ENCODE measurements around the gene ADAT3. TPM values are rescaled to one million over a fixed set of nuclear protein-coding genes. Genes with fewer than 3 reads are reported as not detected.

The ADAT3 gene
- total and polyA plus RNA-seq, 4 donors: 4.0 to 11.9 (median 6.8) TPM

DNA sequence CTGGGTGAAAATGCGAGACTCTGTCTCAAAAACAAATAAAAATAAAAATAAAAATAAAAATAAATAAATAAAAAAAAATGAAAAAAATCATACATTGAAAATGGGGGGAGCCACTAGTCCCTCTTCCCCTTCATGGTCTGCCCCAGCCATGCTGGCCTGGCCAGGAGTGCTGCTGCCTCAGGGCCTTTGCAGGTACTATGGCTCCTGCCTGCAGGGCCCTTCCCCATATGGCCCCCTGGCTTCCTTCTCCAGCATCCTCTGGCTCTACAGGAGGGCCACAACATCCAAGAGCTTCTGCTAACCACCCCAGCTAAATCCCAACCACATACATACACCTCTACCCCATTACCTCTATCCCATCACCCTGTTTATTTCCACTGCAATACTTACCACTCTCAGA, 15.3 kb upstream of the ADAT3 start:
- WGBS, 2 donors: 94 to 96% methylated on average over 1 of the region's 1 CpG
- no peak for DNase-seq
- ATAC-seq (ENCODE audit: insufficient read depth, low FRiP score): no peak
- no peaks in the 10 kb centered on the region for H3K9me3 ChIP-seq (ENCODE audit: control insufficient read depth in 4 of 4, insufficient read depth in 3 of 4, low read length in 3 of 4)
- no peak overlapping the region for H3K9ac ChIP-seq (ENCODE audit: insufficient read depth in 1 of 2, low read length in 2 of 2)
- TF ChIP-seq CTCF (IDR thresholded peaks at IDR 0.05; ENCODE audit: control extremely low read depth, extremely low read depth): no peak
- no peaks in the 10 kb centered on the region for H3K4me1 ChIP-seq (ENCODE audit: control insufficient read depth in 5 of 5, insufficient read depth in 5 of 5, low read length in 5 of 5)
- no peak overlapping the region for H3K4me3 ChIP-seq
- H3K27me3 ChIP-seq (ENCODE audit: control insufficient read depth in 3 of 3, insufficient read depth in 3 of 3, low read length in 2 of 3): no peaks in the 10 kb centered on the region
- H3K27ac ChIP-seq (ENCODE audit: low read depth in 1 of 2, low read length in 1 of 2): peak overlapping the region in 1 of 2 donors; percentile 22
- H3K36me3 ChIP-seq (ENCODE audit: control insufficient read depth in 4 of 4, insufficient read depth in 4 of 4, low read length in 4 of 4): no peaks in the 10 kb centered on the region

GRCh38 chr19:1893791-1894190, 11.4 kb upstream of the ADAT3 start:
- no peak for DNase-seq
- Histone ChIP-seq H3K9me3 (ENCODE audit: control insufficient read depth in 4 of 4, insufficient read depth in 3 of 4, low read length in 3 of 4) (no peaks in the 10 kb centered on the region), H3K36me3 (ENCODE audit: control insufficient read depth in 4 of 4, insufficient read depth in 4 of 4, low read length in 4 of 4) (no peaks in the 10 kb centered on the region), H3K9ac (ENCODE audit: insufficient read depth in 1 of 2, low read length in 2 of 2) (no peak overlapping the region), H3K27me3 (ENCODE audit: control insufficient read depth in 3 of 3, insufficient read depth in 3 of 3, low read length in 2 of 3) (no peaks in the 10 kb centered on the region), H3K4me1 (ENCODE audit: control insufficient read depth in 5 of 5, insufficient read depth in 5 of 5, low read length in 5 of 5) (peaks cover 0 to 7% (median 3%) of the 10 kb centered on the region in 5 donors), H3K27ac (ENCODE audit: low read depth in 1 of 2, low read length in 1 of 2) (no peak overlapping the region), H3K4me3 (no peak overlapping the region)
- no peak for TF ChIP-seq CTCF (IDR thresholded peaks at IDR 0.05; ENCODE audit: control extremely low read depth, extremely low read depth)
- no peak for ATAC-seq (ENCODE audit: insufficient read depth, low FRiP score)
- WGBS, 2 donors: 90 to 91% methylated on average over 17 of the region's 17 CpGs

- Histone ChIP-seq H3K4me3 (no peak overlapping the region), H3K27ac (ENCODE audit: low read depth in 1 of 2, low read length in 1 of 2) (peak overlapping the region in 1 of 2 donors; percentile 13), H3K9ac (ENCODE audit: insufficient read depth in 1 of 2, low read length in 2 of 2) (no peak overlapping the region), H3K36me3 (ENCODE audit: control insufficient read depth in 4 of 4, insufficient read depth in 4 of 4, low read length in 4 of 4) (no peaks in the 10 kb centered on the region), H3K27me3 (ENCODE audit: control insufficient read depth in 3 of 3, insufficient read depth in 3 of 3, low read length in 2 of 3) (no peaks in the 10 kb centered on the region), H3K9me3 (ENCODE audit: control insufficient read depth in 4 of 4, insufficient read depth in 3 of 4, low read length in 3 of 4) (no peaks in the 10 kb centered on the region), H3K4me1 (ENCODE audit: control insufficient read depth in 5 of 5, insufficient read depth in 5 of 5, low read length in 5 of 5) (peaks cover 0 to 7% (median 3%) of the 10 kb centered on the region in 5 donors)
- ATAC-seq (ENCODE audit: insufficient read depth, low FRiP score) (no peak), DNase-seq (no peak)
- WGBS, 2 donors: 69 to 79% methylated on average over 13 of the region's 13 CpGs
- TF ChIP-seq CTCF (IDR thresholded peaks at IDR 0.05; ENCODE audit: control extremely low read depth, extremely low read depth): no peak
These were observed 8.7 kb upstream of the ADAT3 start for GRCh38 chr19:1896508-1896907.

GRCh38 chr19:1901940-1902404, 3.2 kb upstream of the ADAT3 start:
- Histone ChIP-seq H3K4me1 (ENCODE audit: control insufficient read depth in 5 of 5, insufficient read depth in 5 of 5, low read length in 5 of 5) (peaks cover 0 to 14% (median 7%) of the 10 kb centered on the region in 5 donors), H3K36me3 (ENCODE audit: control insufficient read depth in 4 of 4, insufficient read depth in 4 of 4, low read length in 4 of 4) (no peaks in the 10 kb centered on the region), H3K9me3 (ENCODE audit: control insufficient read depth in 4 of 4, insufficient read depth in 3 of 4, low read length in 3 of 4) (no peaks in the 10 kb centered on the region), H3K27ac (ENCODE audit: low read depth in 1 of 2, low read length in 1 of 2) (peak overlapping the region in 1 of 2 donors; percentile 74), H3K9ac (ENCODE audit: insufficient read depth in 1 of 2, low read length in 2 of 2) (no peak overlapping the region), H3K4me3 (no peak overlapping the region), H3K27me3 (ENCODE audit: control insufficient read depth in 3 of 3, insufficient read depth in 3 of 3, low read length in 2 of 3) (no peaks in the 10 kb centered on the region)
- DNase-seq (no peak), ATAC-seq (ENCODE audit: insufficient read depth, low FRiP score) (no peak)
- 39 to 67% methylated on average over 16 of the region's 16 CpGs for WGBS, 2 donors
- TF ChIP-seq CTCF (IDR thresholded peaks at IDR 0.05; ENCODE audit: control extremely low read depth, extremely low read depth): no peak
